GM19324 (cell line): ENCODE measurements around the gene CRABP2.

Experiments used
- ATAC-seq: cut with Tn5 transposase; IDR thresholded peaks from one replicate; pipeline ENCODE4 v1.9.1; 2021; ENCODE audit warnings: mild to moderate bottlenecking, moderate library complexity; ENCODE audit not compliant: unreplicated experiment, low FRiP score

CRABP2 gene

GRCh38 chr1:156692925-156693847 is 12.2 kb downstream of the CRABP2 start:
- no peak for ATAC-seq

DNA sequence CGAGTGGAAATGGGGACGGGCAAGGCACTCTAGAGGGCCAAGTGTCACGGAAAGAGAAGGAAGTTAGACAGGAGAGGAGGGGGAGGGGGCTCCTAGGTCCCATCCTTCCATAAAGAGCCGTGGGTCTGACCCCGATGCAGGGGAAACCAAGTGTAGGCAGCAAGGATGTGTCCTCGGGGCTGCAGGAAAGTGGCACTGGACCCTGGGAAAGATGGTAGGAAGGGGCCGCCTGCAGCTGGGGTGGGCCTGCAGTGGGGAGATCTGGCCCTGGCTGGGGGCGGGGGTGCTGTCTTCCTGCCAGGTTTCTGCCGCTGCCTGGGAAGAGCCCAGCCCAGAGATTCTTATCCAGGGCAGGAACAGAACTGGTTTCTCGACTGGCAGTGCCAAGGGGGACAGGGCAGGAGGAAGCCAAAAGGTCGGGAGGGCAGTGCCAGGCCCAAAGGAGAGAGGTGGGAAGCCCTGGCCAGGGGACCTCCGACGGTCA is 12.9 kb downstream of the CRABP2 start:
- ATAC-seq: no peak

GRCh38 chr1:156691665-156692440 is 13.5 kb downstream of the CRABP2 start:
- ATAC-seq: no peak

GRCh38 chr1:156691191-156691590 is 14.2 kb downstream of the CRABP2 start:
- no peak for ATAC-seq

- ATAC-seq: no peak
Measured at GRCh38 chr1:156690675-156691036, 14.7 kb downstream of the CRABP2 start.

- no peak for ATAC-seq
Measured at GRCh38 chr1:156689953-156690674, 15.3 kb downstream of the CRABP2 start.

- peak; percentile 69 for ATAC-seq
Measured at GRCh38 chr1:156689035-156689952, 16.1 kb downstream of the CRABP2 start.

DNA sequence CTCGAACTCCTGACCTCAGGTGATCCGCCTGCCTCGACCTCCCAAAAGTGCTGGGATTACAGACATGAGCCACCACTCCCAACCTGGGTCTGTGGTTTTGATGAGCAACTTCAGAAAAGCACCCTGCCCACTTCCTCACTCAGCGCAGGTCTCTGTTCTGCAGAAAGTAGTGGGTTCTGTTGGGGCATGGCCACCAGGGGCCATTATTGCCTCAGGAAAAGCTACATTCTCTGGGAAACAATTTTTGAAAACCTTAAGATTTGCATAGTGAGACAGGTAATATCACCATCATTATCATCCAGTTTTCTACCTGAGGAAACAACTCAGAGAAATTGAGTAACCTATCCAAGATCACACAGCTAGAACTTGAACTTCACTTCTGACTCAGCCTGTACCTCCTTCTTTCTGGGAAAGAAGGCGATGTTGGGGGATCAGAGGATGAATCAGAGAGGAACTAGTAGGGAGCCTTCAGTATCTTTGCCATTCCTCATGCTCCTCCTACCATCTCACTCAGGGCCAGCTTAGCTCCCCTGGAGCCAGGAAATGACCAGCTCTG is 21.1 kb downstream of the CRABP2 start:
- ATAC-seq: no peak

DNA sequence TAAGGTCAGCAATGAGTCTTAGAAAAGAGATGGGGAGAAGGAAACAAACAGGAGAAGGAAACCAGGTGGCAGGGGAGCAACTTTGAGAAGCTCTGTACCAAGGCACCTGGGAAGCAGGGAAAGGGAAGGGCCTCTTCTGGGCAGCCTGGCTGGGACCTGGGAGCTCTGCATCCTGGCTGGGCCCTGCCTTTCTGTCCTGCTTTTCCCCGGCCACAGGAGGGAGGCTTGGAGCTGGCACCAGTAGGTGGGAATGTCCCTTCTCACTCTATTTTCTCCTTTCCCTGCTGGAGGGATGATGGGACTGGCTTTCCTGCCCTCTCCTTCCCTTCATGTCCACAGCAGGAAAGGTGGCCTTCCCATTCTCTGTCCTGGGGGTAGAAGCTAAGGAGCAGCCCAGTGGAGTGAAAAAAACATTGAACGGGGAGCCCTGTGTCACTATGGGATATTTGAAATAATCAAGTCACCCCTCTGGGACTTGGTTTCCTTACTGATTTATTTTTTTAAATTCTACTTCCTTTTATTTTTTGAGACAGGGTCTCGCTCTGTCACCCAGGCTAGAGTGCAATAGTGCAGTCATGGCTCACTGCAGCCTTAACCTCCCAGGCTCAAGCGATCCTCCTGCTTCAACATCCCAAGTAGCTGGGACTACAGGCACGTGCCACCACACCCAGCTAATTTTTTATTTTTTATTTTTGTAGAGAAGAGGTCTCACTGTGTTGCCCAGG is 23.1 kb downstream of the CRABP2 start:
- ATAC-seq: no peak

DNA sequence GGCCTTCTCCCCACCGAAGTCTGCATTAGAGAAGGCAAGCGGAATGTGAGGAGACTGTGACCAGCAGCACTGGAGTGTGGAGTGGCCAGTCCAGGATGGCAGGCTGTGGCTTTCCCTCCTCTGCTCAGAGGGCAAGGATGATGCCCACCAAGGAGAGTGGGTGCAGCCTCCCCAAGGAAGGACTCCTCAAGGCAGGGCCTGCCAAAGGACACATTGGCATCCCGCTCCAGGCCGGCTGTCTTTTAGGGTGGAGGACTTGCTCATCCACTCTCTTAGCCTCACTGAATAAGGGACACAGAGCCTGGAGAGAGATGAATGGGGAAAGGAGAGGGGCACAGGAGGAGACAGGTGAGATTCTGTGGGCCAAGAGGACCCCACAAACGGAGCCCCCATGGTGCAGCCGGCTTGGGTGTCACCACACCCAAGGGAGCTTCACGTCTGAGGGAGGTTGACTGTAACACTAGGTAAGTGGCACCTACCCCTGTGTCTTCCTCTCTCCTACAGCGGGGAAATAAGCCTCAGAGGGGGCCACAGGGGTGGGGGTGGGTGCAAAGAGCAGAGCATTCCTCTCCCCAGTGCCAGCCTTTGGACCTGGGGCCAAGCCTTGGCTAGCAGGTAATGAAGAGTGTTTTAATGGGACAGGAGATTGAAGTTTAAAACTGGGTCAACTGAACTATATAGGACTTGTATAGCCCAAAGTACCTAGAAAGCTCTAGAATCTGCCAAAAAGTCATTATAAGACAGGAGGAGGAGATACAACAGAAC is 24.0 kb downstream of the CRABP2 start:
- ATAC-seq: no peak

DNA sequence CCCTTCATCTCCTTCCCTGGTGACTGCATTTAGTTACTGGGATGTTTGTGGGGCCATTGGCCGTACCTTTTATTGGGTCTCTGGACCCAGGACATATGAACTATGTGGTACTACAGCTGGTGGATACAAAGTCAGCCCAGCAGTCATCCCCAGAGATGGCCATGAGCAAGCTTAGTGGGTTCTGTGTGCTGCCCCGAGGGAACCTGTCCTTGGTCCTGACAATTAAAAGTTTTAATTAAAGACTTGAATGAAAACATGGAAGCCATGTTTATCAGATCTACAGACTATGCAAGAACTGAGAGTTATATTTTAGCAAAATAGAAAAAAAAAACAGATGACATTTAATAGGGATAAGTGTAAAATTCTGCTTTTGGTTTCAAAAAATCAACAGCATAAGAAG is 25.3 kb downstream of the CRABP2 start:
- no peak for ATAC-seq

DNA sequence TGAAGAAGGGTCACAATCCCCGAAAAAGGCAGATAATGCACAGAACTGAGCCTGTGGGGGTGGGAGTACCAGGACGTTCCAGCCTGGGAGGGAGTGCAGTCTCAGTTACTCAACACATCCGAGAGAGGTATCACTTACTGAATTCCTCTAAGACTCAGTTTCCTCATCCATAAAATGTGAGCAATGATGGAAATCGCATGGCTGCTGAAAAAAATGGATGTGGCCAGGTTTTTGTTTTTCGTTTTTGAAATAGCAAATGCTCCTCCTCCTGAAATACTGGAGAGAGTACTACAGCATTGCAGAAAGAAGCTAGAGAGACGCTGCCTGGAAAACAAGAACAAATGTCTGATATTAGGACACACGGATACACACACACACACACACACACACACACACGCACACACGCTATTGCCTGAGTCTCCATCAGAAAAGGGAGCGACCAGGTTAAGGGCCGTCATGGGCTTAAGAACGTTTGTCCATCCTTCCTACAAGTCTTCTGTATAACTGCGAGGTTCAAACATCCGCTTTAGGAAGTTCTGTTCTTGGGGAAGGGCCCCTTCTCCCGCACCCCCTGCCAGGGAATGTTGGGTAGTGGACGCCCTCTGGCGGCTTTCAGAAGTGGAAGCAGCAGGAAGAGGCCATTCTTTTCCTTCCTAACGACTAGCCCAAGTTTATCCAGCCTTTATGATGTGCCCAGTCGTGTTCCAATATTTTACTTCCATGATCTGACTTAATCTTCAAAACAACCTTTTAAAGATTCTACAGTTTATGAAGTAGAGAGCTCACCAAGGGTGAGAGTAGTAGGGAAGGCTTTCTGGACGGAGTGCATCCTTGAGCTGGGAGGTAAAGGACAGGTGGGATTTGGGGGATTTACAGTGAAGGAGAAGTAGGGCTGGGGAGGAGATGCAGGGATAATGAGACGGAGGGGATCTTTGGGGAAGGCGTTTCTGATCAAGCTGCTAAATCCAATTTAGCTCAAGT is 27.5 kb downstream of the CRABP2 start:
- no peak for ATAC-seq

GRCh38 chr1:156676820-156677615 is 28.4 kb downstream of the CRABP2 start, which contains the start of gene NES:
Gene NES (minus strand): TSS chr1:156677407. CDS start chr1:156677264, 143 bp downstream.
- ATAC-seq: no peak

- ATAC-seq: no peak
Measured at GRCh38 chr1:156676114-156676819, 29.1 kb downstream of the CRABP2 start.
